Subcutaneous abdominal adipose tissue (tissue), 5 donors: ENCODE data around the gene LYRM4.
A peak's percentile ranks its signal among the peaks of the same experiment; 100 is the strongest.

Experiments
- H3K27ac ChIP-seq: one replicate; pipeline ENCODE4 v1.7.0; 2013; ENCODE audit warnings: low read depth, mild to moderate bottlenecking, inconsistent platforms, low read length, moderate library complexity
- H3K27me3 ChIP-seq, 5 donors: one replicate each; pipeline ENCODE4 v1.7.0; 2013; ENCODE audit warnings: low read length in 5 of 5, inconsistent platforms in 1 of 5; ENCODE audit not compliant: control insufficient read depth in 5 of 5, insufficient read depth in 4 of 5
- H3K36me3 ChIP-seq, 5 donors: one replicate each; pipeline ENCODE4 v1.7.0; 2013; ENCODE audit warnings: low read length in 5 of 5; ENCODE audit not compliant: control insufficient read depth in 5 of 5, insufficient read depth in 5 of 5
- H3K4me1 ChIP-seq, 5 donors: one replicate each; pipeline ENCODE4 v1.7.0; 2013; ENCODE audit warnings: low read length in 5 of 5, mild to moderate bottlenecking in 3 of 5, moderate library complexity in 1 of 5; ENCODE audit not compliant: control insufficient read depth in 5 of 5, insufficient read depth in 5 of 5
- H3K4me3 ChIP-seq, 5 donors: one replicate each; pipeline ENCODE4 v1.7.0; 2013; ENCODE audit warnings: low read length in 5 of 5, low read depth in 1 of 5
- H3K9ac ChIP-seq, 5 donors: one replicate each; pipeline ENCODE4 v1.7.0; 2013; ENCODE audit warnings: low read length in 5 of 5, mild to moderate bottlenecking in 4 of 5, moderate library complexity in 3 of 5
- H3K9me3 ChIP-seq, 5 donors: one replicate each; pipeline ENCODE4 v1.7.0; 2013; ENCODE audit warnings: low read length in 5 of 5; ENCODE audit not compliant: control insufficient read depth in 5 of 5
- donor health status: healthy.
- donor health status: healthy.
- donor health status: healthy.
- donor health status: healthy.
- donor health status: healthy.

Gene LYRM4

DNA sequence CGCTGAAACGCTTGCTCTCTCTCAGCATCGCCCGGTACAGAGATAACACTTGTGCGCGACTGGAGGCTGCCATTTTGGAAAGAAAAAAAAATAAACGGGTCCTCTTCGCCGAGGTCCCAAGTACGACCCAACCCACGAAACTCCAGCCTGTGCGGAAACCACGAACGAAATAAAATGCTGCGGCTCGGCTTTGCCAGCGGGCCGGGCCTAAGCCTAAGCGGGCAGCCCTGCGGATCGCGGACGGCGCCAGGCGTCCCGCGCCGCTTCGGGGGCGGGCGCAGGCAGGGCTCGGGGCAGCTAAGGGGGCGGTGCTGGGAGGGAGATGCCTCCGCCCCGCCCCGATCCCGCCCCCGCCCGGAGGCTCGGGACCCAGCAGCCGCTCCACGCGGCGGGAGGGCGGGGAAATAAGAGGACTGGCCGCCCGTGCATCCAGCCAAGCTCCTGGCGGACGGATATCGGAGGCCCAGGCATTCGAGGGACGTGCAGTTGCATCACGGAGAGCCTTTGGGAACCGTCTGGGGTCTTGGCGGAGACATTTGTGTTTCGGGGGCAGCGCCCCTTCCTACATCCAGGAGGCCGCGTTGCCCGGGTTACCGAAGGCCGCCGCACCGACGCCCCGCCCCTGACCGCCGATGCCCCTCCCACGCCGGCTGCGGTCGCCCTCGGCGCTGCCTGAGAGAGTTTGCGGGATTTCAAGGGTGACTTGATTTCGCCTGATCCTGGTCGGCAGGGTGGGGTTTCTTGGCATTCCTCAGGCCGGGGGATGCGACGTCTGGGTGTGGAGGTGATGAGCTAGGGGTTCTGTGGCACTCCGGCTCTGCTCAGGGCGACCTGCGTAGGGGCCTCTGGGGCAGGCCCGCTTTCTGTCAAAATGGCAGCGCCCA lies at the start of gene LYRM4, which contains the start of gene FARS2:
Gene LYRM4, minus strand, starts transcription at position 290 of the 884 bp plus-strand sequence. Its CDS starts 217 bp downstream, at position 73.
Gene FARS2, plus strand, starts transcription at position 853 of the 884 bp plus-strand sequence.
- Histone ChIP-seq H3K9me3 (no peaks in the 10 kb centered on the region), H3K4me1 (peaks cover 3 to 22% (median 20%) of the 10 kb centered on the region in 5 donors), H3K9ac (peak within 1 kb of the TSS; percentile 84 to 96 (median 91)), H3K27ac (peak within 1 kb of the TSS; percentile 95), H3K27me3 (no peaks in the 10 kb centered on the region), H3K4me3 (peak within 1 kb of the TSS; percentile 85 to 94 (median 92)), H3K36me3 (peaks cover 0 to under 1% (median 0%) of the 10 kb centered on the region in 5 donors)

DNA sequence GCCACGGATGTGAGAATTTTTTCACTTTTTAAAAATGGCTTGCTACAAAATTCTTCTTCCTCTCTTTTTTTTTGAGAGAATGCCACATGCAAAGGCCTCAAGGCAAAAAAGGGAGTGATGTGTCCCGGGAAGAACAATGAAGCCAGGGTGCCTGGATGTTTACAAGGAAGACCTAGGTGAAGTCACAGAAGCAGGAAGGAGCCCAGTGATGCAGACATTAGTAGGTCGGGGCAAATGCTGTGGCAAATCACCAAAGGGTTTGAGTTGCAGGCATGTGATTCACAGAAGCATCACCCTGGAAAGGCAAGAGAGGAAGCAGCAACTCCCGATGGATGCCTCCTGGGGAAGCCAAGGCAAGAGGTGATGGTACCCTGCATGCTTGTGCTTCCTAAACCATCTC lies 47.3 kb upstream of the LYRM4 start:
- no peak overlapping the region for H3K9ac ChIP-seq
- H3K27me3 ChIP-seq = no peaks in the 10 kb centered on the region
- H3K4me3 ChIP-seq = no peak overlapping the region
- H3K4me1 ChIP-seq = peaks cover 0 to 11% (median 9%) of the 10 kb centered on the region in 5 donors
- H3K36me3 ChIP-seq = no peaks in the 10 kb centered on the region
- no peak overlapping the region for H3K27ac ChIP-seq
- no peaks in the 10 kb centered on the region for H3K9me3 ChIP-seq

DNA sequence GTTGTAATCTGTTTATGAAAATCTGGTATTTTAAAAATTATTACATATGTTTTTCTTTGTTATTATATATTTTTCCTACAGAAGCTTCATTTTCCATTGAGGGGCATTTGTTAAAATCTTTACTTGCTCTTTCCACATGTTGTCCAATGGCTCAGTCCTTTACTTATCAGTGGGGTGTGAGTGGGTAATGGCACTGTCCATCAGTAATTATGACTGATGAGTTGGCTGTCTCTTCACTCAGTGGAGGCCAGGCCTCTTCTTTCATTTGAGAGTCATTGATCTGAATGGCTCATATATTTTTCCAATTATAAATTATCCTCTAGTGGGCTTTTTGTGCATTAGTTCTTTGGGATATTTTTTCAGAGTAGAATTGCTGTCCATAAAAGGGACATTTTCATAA lies 46.3 kb upstream of the LYRM4 start:
- no peak overlapping the region for H3K27ac ChIP-seq
- H3K4me3 ChIP-seq = no peak overlapping the region
- peaks cover 0 to 17% (median 10%) of the 10 kb centered on the region in 5 donors for H3K4me1 ChIP-seq
- H3K9me3 ChIP-seq = no peaks in the 10 kb centered on the region
- no peaks in the 10 kb centered on the region for H3K36me3 ChIP-seq
- no peak overlapping the region for H3K9ac ChIP-seq
- H3K27me3 ChIP-seq = no peaks in the 10 kb centered on the region

DNA sequence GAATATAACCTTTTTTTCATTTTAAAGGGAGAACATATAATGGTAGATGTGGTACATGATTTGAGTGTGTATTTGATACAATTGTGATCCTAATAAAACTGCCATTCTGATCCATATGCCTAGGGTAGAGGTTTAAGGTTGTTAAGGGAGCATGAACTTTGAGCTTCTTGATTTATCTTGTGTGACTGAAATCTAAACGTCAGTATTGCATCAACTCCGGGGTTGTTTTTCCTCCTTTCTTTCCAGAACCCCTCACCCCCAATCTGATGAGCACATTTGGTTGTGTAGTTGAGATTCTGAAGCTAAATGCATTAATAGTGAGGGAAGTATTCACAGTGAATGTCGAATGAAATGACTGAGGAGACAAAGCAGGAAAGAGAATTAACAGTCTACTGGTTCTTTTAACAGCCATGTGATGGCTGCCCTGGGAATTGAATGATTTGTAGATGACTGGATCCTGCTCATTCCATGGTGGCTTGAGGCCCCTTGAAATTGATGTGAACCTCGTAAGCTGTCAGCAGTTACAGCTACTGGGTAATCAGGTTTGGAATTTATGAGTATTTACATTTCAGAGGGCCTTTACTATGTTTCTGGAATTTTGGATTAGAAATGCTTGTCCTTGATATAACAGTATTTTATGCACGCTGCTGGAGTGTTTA lies 45.3 kb upstream of the LYRM4 start:
- H3K9me3 ChIP-seq = no peaks in the 10 kb centered on the region
- no peaks in the 10 kb centered on the region for H3K27me3 ChIP-seq
- H3K36me3 ChIP-seq = no peaks in the 10 kb centered on the region
- no peak overlapping the region for H3K9ac ChIP-seq
- H3K27ac ChIP-seq = no peak overlapping the region
- peaks cover 0 to 17% (median 10%) of the 10 kb centered on the region in 5 donors for H3K4me1 ChIP-seq
- H3K4me3 ChIP-seq = no peak overlapping the region

DNA sequence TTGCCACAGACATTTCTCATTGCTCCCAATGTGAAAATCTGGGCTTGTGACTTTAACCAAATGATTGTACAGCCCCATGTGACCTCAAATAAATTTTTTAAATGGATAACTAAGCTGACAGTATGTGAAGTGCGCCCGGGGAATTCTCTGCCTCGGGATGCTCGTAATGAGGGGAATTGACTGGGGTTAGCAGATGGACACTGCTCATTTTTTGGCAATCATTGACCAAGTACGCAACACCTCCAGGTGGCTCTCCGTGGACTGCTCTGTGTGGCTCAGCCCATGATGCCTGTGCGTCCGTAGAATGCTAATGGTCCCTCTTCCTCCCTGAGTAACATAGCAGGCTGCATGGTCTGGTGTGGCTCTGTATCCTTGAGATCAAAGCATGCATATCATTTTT lies 42.9 kb upstream of the LYRM4 start:
- Histone ChIP-seq H3K9ac (no peak overlapping the region), H3K4me3 (no peak overlapping the region), H3K27me3 (no peaks in the 10 kb centered on the region), H3K36me3 (no peaks in the 10 kb centered on the region), H3K27ac (no peak overlapping the region), H3K9me3 (no peaks in the 10 kb centered on the region), H3K4me1 (peaks cover 0 to 17% (median 12%) of the 10 kb centered on the region in 5 donors)

DNA sequence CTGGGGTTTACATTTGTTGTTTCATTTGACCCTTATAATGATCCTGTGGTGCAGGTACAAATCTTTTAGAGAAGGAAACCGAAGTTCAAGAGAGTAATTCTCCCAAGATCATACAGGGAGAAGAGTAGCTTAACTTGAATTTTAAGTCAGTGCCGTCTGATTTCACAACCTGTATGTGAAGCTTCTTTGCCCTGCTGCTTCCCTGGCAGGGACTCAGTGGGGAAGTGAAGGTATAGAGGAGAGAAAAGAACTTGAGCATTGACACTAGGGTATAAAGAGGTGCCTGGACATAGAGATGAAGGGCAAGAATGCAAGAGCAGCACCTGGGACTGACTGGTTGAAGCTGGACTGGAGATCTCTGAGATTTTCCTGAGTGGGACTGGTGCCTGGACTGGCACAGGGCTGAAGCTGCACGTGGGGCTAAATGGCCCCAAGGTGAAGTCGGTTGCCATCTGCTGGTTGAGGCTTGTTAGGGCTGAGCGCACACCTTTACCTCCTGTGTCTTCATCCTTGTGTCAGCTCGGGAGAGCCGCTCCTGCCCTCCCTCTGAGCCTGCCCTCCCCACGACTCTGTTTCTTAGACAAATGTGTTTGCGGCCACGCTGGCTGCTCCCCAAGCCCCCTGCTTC lies 42.4 kb upstream of the LYRM4 start:
- no peaks in the 10 kb centered on the region for H3K36me3 ChIP-seq
- H3K9ac ChIP-seq = no peak overlapping the region
- H3K27me3 ChIP-seq = no peaks in the 10 kb centered on the region
- H3K9me3 ChIP-seq = no peaks in the 10 kb centered on the region
- no peak overlapping the region for H3K27ac ChIP-seq
- no peak overlapping the region for H3K4me3 ChIP-seq
- peaks cover 0 to 17% (median 12%) of the 10 kb centered on the region in 5 donors for H3K4me1 ChIP-seq

DNA sequence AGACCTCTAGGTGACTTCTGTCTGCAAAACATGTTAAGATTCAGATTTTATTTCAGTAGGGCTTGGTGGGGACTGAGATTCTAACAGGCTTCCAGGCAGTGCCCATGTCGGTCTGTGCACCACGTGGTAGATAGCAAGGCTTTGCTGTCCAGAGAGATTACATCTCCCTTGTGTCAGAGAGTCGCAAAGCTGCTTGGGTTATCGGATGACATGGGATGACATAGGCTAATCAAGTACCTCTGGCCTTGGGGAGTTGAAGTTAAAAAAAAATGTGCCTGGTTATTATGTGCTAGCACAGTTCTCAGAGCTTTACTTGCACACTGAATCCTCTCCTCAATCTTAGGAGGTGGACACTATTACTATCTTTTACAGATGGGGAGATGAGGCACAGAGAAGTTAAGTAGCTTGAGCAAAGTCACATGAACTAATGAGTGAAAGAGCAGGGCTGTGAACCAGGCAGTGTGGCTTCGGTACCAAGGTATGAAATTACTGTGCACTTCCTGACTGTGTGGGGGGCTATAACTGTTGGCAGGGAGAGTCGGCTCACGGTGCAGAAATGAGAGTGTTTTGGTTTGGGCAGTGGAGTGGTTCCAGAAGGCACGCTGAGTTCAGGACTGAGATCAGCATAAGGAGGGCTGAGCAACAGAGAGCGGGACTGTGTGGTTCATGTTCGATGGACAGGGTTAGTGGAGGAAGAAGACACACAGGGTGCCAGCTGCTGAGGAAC lies 41.6 kb upstream of the LYRM4 start:
- no peak overlapping the region for H3K9ac ChIP-seq
- H3K36me3 ChIP-seq = no peaks in the 10 kb centered on the region
- H3K4me3 ChIP-seq = no peak overlapping the region
- H3K27me3 ChIP-seq = no peaks in the 10 kb centered on the region
- no peaks in the 10 kb centered on the region for H3K9me3 ChIP-seq
- no peak overlapping the region for H3K27ac ChIP-seq
- H3K4me1 ChIP-seq = peaks cover 0 to 17% (median 12%) of the 10 kb centered on the region in 5 donors

DNA sequence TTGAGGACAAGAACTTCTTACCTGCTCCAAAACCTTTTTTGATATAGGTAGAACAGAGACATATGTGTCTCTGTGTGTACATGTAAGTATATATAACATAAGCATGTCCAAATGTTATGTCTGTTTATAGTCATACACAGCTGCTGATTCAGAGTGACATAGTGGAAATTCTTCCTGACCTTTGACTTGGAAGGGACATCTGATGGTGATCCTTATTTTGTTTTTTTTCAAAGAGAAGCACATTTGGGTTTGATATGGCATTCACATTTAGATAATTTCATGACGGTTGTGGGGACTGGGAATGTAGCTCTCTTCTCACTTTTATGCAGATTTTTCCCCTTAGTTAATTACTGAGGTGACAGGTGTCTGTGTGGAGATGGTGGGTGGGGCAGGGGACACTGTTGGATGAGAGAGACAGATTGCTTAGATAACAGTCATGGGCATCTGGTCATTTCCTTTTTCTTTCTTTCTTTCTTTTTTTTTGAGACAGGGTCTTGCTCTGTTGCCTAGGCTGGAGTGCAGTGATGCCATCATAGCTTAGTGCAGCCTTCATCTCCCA lies 39.5 kb upstream of the LYRM4 start:
- peaks cover 0 to 7% (median 5%) of the 10 kb centered on the region in 5 donors for H3K4me1 ChIP-seq
- no peaks in the 10 kb centered on the region for H3K27me3 ChIP-seq
- no peak overlapping the region for H3K27ac ChIP-seq

DNA sequence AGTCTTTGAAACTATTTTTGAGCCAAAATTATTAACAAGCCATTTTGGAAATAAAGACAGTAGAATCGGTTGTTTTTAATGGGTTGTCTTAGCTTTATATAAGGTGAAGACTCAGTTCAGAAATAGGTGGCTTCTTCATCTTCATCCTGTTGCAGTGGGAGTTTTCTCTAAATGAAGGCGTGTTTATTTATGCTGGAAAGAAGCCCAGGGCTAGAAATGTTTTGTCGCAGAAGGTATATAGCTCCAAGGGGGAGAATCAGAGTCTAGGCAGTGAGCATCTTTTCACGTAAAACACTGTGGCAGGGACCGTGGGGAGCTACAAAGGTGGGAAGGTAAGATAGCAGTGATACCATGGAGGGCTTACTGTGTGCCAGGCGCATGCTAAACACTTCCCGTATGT lies 34.9 kb upstream of the LYRM4 start:
- Histone ChIP-seq H3K27ac (no peak overlapping the region), H3K9me3 (no peaks in the 10 kb centered on the region), H3K4me1 (peaks cover 0 to 11% (median 8%) of the 10 kb centered on the region in 5 donors), H3K36me3 (no peaks in the 10 kb centered on the region), H3K4me3 (no peak overlapping the region), H3K27me3 (no peaks in the 10 kb centered on the region), H3K9ac (no peak overlapping the region)

More for the DNA sequence above, 39.5 kb upstream of the LYRM4 start:
- H3K9ac ChIP-seq = no peak overlapping the region
- no peaks in the 10 kb centered on the region for H3K36me3 ChIP-seq
- no peaks in the 10 kb centered on the region for H3K9me3 ChIP-seq
- no peak overlapping the region for H3K4me3 ChIP-seq
